A673 (cell line): ENCODE data around the gene IFT25. TPM values are rescaled to one million over a fixed set of nuclear protein-coding genes. Genes with fewer than 3 reads are reported as not detected.

Experiments used
- BruUV-seq: library from RNA; stranded (reverse); fragments of 400-500 nt; replicated peaks from 2 replicates; lab custom pipeline; 2021; lab: Mats Ljungman, UMichigan
- CTCF ChIA-PET: fragments of 300-600 bp; sonication (Branson Sonifier 250); formaldehyde crosslinking; loops from one replicate; lab custom pipeline; 2022; ENCODE audit warnings: antibody characterized with exemption; lab: Charles Lee
- POLR2A ChIA-PET: fragments of 300-600 bp; sonication (Branson Sonifier 250); formaldehyde crosslinking; loops from one replicate; lab custom pipeline; 2022; ENCODE audit warnings: antibody characterized with exemption; ENCODE audit not compliant: low non-redundant PET; lab: Charles Lee
- DNase-seq: peaks from one replicate; pipeline ENCODE4 v3.0.0-alpha.2; 2015; ENCODE audit warnings: low spot score
- H3K27ac ChIP-seq: fragments of 200-600 bp; sonication (generic); 2 replicates; pipeline ENCODE4 v1.5.1; 2016; ENCODE audit warnings: mixed run types, low read depth, mild to moderate bottlenecking, mixed read lengths, antibody characterized with exemption, low read length; ENCODE audit not compliant: poor library complexity, severe bottlenecking
- H3K27me3 ChIP-seq: fragments of 200-600 bp; sonication (generic); replicated peaks from 2 replicates; pipeline ENCODE4 v1.6.1; 2017; ENCODE audit warnings: mixed run types, low read depth, mild to moderate bottlenecking, mixed read lengths, antibody characterized with exemption, low read length; ENCODE audit not compliant: insufficient read depth, poor library complexity
- H3K36me3 ChIP-seq: fragments of 200-600 bp; sonication (generic); 2 replicates; pipeline ENCODE4 v1.6.1; 2016; ENCODE audit warnings: mixed run types, mild to moderate bottlenecking, mixed read lengths, antibody characterized with exemption, low read length; ENCODE audit not compliant: insufficient read depth, poor library complexity, severe bottlenecking
- H3K4me1 ChIP-seq: fragments of 200-600 bp; sonication (generic); 2 replicates; pipeline ENCODE4 v1.6.1; 2017; ENCODE audit warnings: mixed run types, mild to moderate bottlenecking, mixed read lengths, antibody characterized with exemption, low read length; ENCODE audit not compliant: insufficient read depth, poor library complexity, severe bottlenecking
- H3K4me3 ChIP-seq: fragments of 200-600 bp; sonication (generic); 2 replicates; pipeline ENCODE4 v1.5.1; 2016; ENCODE audit warnings: low read depth, mixed run types, mild to moderate bottlenecking, mixed read lengths, low read length; ENCODE audit not compliant: poor library complexity, severe bottlenecking
- H3K9me3 ChIP-seq: fragments of 200-600 bp; sonication (generic); 2 replicates; pipeline ENCODE4 v1.6.1; 2016; ENCODE audit warnings: mixed run types, low read depth, mild to moderate bottlenecking, mixed read lengths, antibody characterized with exemption, low read length; ENCODE audit not compliant: poor library complexity, severe bottlenecking
- CTCF ChIP-seq: fragments of 300-800, 200-600 bp; sonication (generic); conservative IDR thresholded peaks from 2 replicates; pipeline ENCODE4 v1.5.1; 2017; ENCODE audit warnings: low read depth, mild to moderate bottlenecking, antibody characterized with exemption, low read length, moderate library complexity, mixed read lengths
- EZH2 ChIP-seq: fragments of 200-600 bp; sonication (generic); IDR thresholded peaks from 2 replicates; pipeline ENCODE4 v1.6.1; 2017; ENCODE audit warnings: borderline replicate concordance, low read depth, mild to moderate bottlenecking, mixed read lengths, antibody characterized with exemption, low read length; ENCODE audit not compliant: poor library complexity, severe bottlenecking
- intact Hi-C: fragments of 100-400 bp; cut with micrococcal nuclease; formaldehyde crosslinking; loops from one replicate; pipeline ENCODE4 v1.10.0; 2022; ENCODE audit not compliant: unreplicated experiment
- total RNA-seq: library from RNA; stranded (reverse); gene quantifications from 2 replicates; pipeline ENCODE4 v1.2.3, GENCODE V29; 2021

The IFT25 gene
- total RNA-seq, 1 experiment from 2014 or later: 41.0 TPM

GRCh38 chr1:53919675-53920066 is 25.8 kb downstream of the IFT25 start:
- intact Hi-C loops: no loop called here
- Histone ChIP-seq H3K4me3 (no peak overlapping the region), H3K27ac (no peak overlapping the region), H3K36me3 (no peaks in the 10 kb centered on the region), H3K4me1 (no peaks in the 10 kb centered on the region), H3K9me3 (no peaks in the 10 kb centered on the region), H3K27me3 (no peaks in the 10 kb centered on the region)
- no TSS peak for BruUV-seq
- ChIA-PET CTCF (no interaction called here), POLR2A (no interaction called here)
- no peak for TF ChIP-seq CTCF
- no peak for TF ChIP-seq EZH2
- DNase-seq: no peak

GRCh38 chr1:53918343-53918742 is 27.2 kb downstream of the IFT25 start:
- Histone ChIP-seq H3K9me3 (no peaks in the 10 kb centered on the region), H3K27ac (no peak overlapping the region), H3K27me3 (no peaks in the 10 kb centered on the region), H3K36me3 (no peaks in the 10 kb centered on the region), H3K4me3 (no peak overlapping the region), H3K4me1 (no peaks in the 10 kb centered on the region)
- CTCF ChIA-PET: no interaction called here
- no peak for TF ChIP-seq CTCF
- no peak for TF ChIP-seq EZH2
- no peak for DNase-seq
- POLR2A ChIA-PET: no interaction called here
- no TSS peak for BruUV-seq
- intact Hi-C loops: no loop called here

DNA sequence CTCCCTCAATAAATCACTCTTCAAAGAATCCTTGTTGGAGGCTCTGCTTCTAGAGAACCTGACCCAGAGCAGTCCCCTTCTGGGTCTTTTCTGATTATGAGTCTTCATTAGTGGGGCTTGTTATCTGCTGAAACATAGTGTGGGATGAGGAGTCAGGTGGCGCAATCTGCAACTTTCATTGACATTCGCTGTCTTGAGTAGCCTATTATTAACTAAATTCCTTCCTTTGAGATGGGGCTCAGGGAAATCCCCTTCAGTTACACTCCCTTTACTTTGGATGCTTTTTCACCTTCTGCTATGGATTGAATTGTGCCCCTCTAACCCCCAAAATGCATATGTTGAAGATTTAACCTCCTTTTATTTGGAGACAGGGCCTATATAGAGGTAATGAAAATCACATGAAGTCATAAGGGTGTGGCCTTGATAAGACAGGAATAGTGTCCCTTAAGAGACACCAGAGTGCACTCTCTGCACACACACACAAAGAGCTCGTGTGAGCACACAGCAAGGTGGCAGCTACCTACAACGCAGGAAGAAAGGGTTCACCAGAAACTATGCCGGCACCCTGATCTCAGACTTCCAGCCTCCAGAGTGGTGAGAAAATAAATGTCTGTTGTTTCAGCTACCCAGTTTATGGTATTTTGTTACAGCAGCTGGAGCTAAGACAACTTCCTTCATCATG is 32.0 kb downstream of the IFT25 start:
- no TSS peak for BruUV-seq
- no peak for DNase-seq
- intact Hi-C loops: no loop called here
- POLR2A ChIA-PET: interaction anchor here (0.5 kb wide), 1 partner anchor 867 kb away, joined by 6 read pairs; no protein-coding TSS in a partner anchor
- Histone ChIP-seq H3K27me3 (no peaks in the 10 kb centered on the region), H3K4me1 (no peaks in the 10 kb centered on the region), H3K4me3 (no peak overlapping the region), H3K36me3 (no peaks in the 10 kb centered on the region), H3K9me3 (no peaks in the 10 kb centered on the region), H3K27ac (no peak overlapping the region)
- CTCF ChIA-PET: no interaction called here
- TF ChIP-seq EZH2 (no peak), CTCF (no peak)
